GM19023 (cell line): Measurements from ENCODE around the gene ALDH3A1.
"Not testable (repeated sequence)": the region's sequence is repeated elsewhere in the genome, so short reads cannot be mapped to it uniquely, and the experiment has no call there.

Experiments used
- ATAC-seq: cut with Tn5 transposase; IDR thresholded peaks from one replicate; pipeline ENCODE4 v1.9.1; 2021; ENCODE audit warnings: mild to moderate bottlenecking, moderate library complexity; ENCODE audit not compliant: unreplicated experiment

ALDH3A1 gene

DNA sequence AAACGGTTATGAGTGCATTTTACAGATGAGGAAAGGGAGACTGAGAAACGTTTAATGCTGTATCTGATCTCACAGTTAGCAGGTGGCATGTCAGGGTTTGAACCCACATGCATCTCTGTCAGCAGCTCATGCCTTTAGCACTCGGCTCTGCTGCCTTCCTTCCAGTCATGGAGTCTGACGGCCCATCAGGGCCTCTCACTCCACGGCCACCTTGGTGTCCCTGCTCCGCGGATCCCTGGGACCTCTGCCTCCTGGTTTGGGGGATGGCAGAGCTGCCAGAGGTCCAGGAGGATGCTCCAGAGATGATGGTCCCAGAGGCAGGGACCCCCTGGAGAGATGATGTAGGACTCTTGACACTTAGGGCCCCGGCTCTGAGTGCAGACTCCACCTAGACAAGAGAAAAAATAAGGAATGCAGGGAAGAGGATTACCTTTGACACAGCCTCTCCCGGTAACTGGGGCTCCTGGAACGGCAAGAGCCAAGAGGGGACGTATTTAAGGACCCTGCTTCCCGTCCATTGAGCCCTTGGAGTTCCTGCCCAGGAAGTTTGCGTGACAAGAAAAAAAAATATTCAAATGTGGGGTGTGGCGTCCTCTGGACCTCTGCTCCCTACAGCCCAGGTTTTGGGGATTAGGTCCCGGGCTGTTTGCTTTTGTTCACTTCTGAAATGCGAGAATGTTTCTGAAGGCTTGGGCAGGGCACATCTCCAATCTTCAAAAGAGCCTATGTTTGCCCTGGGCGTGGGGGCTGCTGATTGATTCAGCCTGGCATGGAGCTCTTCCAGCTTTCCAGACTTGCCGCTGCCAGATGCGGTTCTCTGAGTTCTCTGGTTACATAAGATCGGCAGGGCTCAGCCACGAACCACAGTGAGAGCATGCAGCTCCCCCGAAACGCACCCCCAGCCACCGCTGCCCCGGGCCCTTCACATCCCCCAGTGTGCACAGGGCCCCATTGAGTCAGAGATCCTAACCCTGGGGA is at the start of gene ALDH3A1:
TSS of gene ALDH3A1 (minus strand) at position 470 of the 978 bp plus-strand sequence. CDS start 3,169 bp downstream, outside the sequence.
- ATAC-seq: no peak

DNA sequence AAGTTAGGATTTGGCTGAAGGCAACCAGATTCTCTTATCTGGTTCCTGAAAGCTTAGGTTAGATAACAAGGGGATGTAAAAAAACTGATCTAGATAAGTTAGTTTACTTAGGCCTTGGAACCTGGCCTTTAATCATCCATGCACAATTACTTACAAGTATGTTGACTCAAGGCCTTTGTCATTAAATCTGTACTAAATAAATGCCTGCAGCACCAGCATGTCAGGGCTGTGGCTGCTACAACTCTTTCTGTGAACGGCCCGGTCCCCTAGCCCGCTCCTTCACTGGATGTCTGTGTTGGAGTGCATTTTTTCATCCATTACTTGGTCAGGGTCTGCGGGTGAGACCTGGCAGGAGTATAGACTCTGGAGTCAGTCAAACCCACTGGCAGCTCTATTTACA is 48.4 kb upstream of the ALDH3A1 start:
- ATAC-seq: no peak

GRCh38 chr17:19791918-19792550 is 43.9 kb upstream of the ALDH3A1 start:
- no peak for ATAC-seq

GRCh38 chr17:19787733-19788357 is 39.7 kb upstream of the ALDH3A1 start:
- ATAC-seq: no peak

GRCh38 chr17:19785854-19786253 is 37.8 kb upstream of the ALDH3A1 start:
- ATAC-seq: no peak

DNA sequence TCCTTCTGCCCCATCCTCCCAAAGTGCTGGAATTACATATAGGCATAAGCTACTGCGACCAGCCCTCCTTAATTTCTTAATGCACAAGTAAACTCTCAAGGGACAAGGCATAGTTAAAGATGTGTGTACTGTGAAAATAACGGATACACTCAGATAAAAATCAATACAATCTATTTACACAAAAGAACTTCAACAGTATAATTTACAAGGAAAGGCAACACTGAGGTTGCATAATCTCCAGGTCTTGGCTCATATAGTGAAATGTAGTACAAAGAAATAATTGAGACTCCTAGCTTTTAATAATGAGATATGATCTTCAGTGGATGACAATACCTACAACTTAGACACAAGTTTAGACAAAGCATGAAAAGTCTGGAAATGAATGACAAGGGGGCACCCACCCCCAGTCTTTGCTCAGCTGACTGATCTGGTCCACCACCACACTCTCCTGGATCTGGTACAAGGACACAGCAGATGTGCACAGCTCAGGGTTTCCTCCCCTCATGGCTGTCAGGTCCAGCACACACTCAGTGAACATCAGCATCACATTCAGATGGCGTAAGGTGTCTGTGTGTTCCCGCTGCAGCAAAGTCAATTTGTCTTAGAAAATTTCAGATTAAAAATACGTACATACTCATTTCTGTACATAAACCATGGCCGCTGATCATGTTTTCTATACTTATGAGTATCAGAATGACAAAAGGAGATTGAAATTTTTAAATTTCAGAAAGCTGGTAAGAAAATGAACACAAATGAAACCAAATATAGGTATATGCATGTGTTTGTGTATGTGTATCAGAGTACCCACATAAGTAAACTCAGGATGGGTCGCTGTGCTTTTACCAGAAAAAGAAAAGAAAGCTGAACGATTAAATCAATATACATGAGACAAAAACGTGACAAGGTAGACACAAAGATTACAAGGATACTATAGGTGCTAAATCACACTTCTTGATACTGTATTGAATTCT is 33.7 kb upstream of the ALDH3A1 start:
- ATAC-seq: no peak

DNA sequence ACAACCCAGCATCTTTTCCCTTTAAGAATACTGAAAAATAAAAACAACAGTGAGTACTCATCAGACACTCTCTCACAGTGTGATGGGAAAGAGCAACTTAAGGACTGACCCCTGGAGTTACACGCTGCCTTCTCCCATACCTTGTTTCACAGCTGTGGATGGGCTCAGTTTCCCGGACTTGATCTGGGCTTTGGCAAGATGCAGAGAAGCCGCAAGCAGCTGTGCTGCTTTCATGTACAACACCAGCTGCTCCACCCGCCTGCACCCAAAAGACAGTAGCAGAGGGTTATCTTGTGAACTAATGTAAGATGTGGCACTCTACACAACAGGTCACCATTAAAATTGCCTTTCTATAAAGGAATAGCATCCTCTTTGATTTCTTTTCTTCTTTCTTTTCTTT is 32.7 kb upstream of the ALDH3A1 start:
- ATAC-seq: no peak

- ATAC-seq: no peak
Measured at GRCh38 chr17:19773534-19773933, 25.4 kb upstream of the ALDH3A1 start.

GRCh38 chr17:19771971-19772630 is 24.0 kb upstream of the ALDH3A1 start:
- ATAC-seq: no peak

- no peak for ATAC-seq
Measured at GRCh38 chr17:19770985-19771735, 23.1 kb upstream of the ALDH3A1 start.

DNA sequence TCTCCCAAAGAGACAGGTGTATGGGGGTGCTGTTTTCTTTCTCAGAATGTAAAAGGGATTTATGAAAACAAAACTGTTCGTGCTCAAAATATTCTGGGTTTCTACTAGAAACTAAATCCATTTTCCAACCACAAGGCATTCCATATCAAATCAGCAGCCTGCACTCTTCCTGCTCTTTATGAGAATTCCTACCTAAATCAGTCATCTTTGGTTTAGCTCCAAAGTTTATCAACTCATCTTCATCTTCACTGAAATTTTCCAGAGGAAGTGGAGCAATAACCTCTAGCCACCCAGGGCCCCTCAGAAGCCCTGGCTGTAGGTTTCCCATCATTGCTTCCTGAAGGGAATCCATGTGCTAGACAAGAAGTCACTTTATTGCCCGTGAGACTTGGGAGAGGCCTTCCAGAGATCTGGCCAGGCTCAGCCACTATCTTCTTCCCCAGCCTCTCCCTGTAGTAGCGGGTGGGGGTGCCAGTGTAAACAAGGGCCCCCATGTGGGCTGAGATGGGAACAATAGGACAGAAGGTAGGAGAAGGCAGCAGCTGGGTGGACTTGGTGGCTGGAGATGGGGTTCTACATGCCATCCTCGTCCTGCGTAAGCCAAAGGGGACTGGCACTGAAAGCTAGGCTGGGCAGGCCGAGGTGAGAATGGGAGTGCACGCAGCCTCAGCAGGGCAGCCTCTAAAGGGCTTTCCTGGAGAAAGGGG is 22.0 kb upstream of the ALDH3A1 start:
- ATAC-seq: no peak

GRCh38 chr17:19768046-19768782 is 20.1 kb upstream of the ALDH3A1 start:
- no peak for ATAC-seq

GRCh38 chr17:19766421-19767270 is 18.5 kb upstream of the ALDH3A1 start:
- peak; percentile 74 for ATAC-seq

- no peak for ATAC-seq
Measured at GRCh38 chr17:19766016-19766415, 17.9 kb upstream of the ALDH3A1 start.

DNA sequence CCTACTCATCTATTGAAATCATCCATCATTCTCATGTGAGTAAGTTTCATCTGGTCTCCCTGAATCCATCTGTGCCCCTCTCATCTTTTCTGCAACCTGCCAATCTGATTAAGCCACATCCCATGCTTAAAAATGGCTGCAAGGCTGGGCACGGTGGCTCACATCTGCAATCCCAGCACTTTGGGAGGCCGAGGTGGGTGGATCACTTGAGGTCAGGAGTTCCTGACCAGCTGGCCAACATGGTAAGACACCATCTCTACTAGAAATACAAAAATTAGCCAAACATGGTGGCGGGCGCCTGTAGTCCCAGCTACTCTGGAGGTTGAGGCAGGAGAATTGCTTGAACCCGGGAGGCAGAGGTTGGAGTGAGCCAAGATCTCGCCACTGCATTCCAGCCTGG is 15.9 kb upstream of the ALDH3A1 start:
- not testable (repeated sequence) for ATAC-seq

GRCh38 chr17:19763416-19763815 is 15.3 kb upstream of the ALDH3A1 start:
- ATAC-seq: no peak

DNA sequence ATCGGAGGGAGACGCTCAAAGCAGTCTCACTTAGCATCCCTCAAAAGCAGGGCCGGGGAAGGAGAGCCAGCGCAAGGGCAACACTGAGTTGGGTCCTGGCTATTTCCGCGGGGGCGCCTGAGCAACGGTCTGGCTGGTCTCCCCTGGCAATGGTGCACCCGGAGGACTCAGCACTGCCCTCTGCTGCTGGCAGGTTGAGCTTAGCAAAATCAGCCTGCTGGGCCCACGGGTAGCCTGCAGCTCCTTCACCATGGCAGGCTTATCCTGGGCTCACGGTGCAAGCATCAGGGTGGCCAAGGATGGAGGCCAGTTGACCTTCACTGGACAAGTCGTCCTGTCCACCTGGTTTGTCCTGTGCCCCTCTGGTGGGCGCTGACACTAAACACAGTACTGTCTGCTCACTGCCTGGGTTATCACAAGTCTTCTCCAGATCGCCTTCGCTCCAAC is 14.4 kb upstream of the ALDH3A1 start:
- no peak for ATAC-seq
